A549 (cell line): ENCODE results near the gene CYB5D1. TPM values are rescaled to one million over a fixed set of nuclear protein-coding genes. Genes with fewer than 3 reads are reported as not detected.

Experiments used
- ATAC-seq, 2 experiments: fragments of 200-7000 bp in 1 of 2; fragments of >200 bp in 1 of 2; cut with Nextera tagmentation in 1 of 2; cut with Tn5 transposase in 1 of 2; 3 replicates each; pipeline versions ENCODE4 v1.8.0 to v1.9.1; 2018 to 2020; ENCODE audit warnings: mild to moderate bottlenecking in 1 of 2, moderate library complexity in 1 of 2
- CTCF ChIA-PET: fragments of 300-600 bp; sonication (Branson Sonifier 250); formaldehyde crosslinking; extraction: SDS; loops from one replicate; lab custom pipeline; 2021; ENCODE audit warnings: antibody characterized with exemption, inconsistent platforms; lab: Yijun Ruan, JAX
- POLR2A ChIA-PET: fragments of 350-600 bp; formaldehyde crosslinking; extraction: SDS; loops from one replicate; lab custom pipeline; 2021; ENCODE audit warnings: antibody characterized with exemption, inconsistent platforms; lab: Yijun Ruan, JAX
- DNase-seq, 2 experiments: peaks; one replicate each; pipeline versions ENCODE4 v3.0.0 to v3.0.0-alpha.2; 2011 to 2016; ENCODE audit warnings: low read depth in 1 of 2, low spot score in 1 of 2
- FAIRE-seq: peaks from 2 replicates; lab custom pipeline; 2011; peaks lifted over from hg19 to GRCh38; lab: Jason Lieb, UNC
- H3K27ac ChIP-seq, 2 experiments: fragments of >200 bp; sonication (Bioruptor Twin); formaldehyde crosslinking; 3 replicates each; pipeline ENCODE4 v1.5.1; 2016 to 2017
- H3K4me1 ChIP-seq: fragments of >200 bp; sonication (Bioruptor Twin); formaldehyde crosslinking; 3 replicates; pipeline ENCODE4 v1.6.1; 2016
- H3K4me2 ChIP-seq: fragments of >200 bp; sonication (Bioruptor Twin); formaldehyde crosslinking; 3 replicates; pipeline ENCODE4 v1.6.1; 2016
- H3K4me3 ChIP-seq: fragments of >200 bp; sonication (Bioruptor Twin); formaldehyde crosslinking; 3 replicates; pipeline ENCODE4 v1.5.1; 2016
- H3K9me3 ChIP-seq: fragments of >200 bp; sonication (Bioruptor Twin); formaldehyde crosslinking; 3 replicates; pipeline ENCODE4 v1.6.1; 2016
- CHD2 ChIP-seq: fragments of 150-350 bp; IDR thresholded peaks from 2 replicates; pipeline ENCODE4 v1.6.1; 2014; ENCODE audit warnings: low read length; ENCODE audit not compliant: partially characterized antibody
- EHMT2 ChIP-seq: fragments of 200-600 bp; sonication (generic); IDR thresholded peaks from 2 replicates; pipeline ENCODE4 v1.6.1; 2016; ENCODE audit warnings: antibody characterized with exemption, low read depth, mild to moderate bottlenecking, moderate library complexity
- EP300 ChIP-seq, 2 experiments: fragments of >200 bp; sonication (Bioruptor Twin); formaldehyde crosslinking; IDR thresholded peaks; 2 replicates in 1 of 2; 3 replicates in 1 of 2; pipeline ENCODE4 v1.6.1; 2016 to 2017
- ESRRA ChIP-seq: fragments of 150-350 bp; IDR thresholded peaks from 2 replicates; pipeline ENCODE4 v1.6.1; 2014; ENCODE audit warnings: mild to moderate bottlenecking, low read length, borderline replicate concordance
- HDAC2 ChIP-seq: fragments of 200-600 bp; sonication (generic); IDR thresholded peaks from 2 replicates; pipeline ENCODE4 v1.6.1; 2016
- HOXA7 ChIP-seq: fragments of 250-450 bp; sonication (Bioruptor Pico); IDR thresholded peaks from 2 replicates; pipeline ENCODE4 v1.5.0; 2020; ENCODE audit warnings: mild to moderate bottlenecking, moderate library complexity
- HOXB13 ChIP-seq: fragments of 250-450 bp; sonication (Bioruptor Pico); IDR thresholded peaks from 2 replicates; pipeline ENCODE4 v1.5.0; 2020; ENCODE audit warnings: low read depth, mild to moderate bottlenecking, moderate library complexity
- JUN ChIP-seq, 2 experiments: fragments of >200 bp; sonication (Bioruptor Twin); formaldehyde crosslinking; IDR thresholded peaks; 2 replicates in 1 of 2; 3 replicates in 1 of 2; pipeline ENCODE4 v1.6.1; 2016 to 2017
- MYC ChIP-seq: IDR thresholded peaks from 2 replicates; pipeline ENCODE4 v1.6.1; 2012; ENCODE audit warnings: mild to moderate bottlenecking, inconsistent platforms, low read length, improper control_type of control experiment, borderline replicate concordance
- NFE2L2 ChIP-seq: fragments of 150-350 bp; conservative IDR thresholded peaks from 2 replicates; pipeline ENCODE4 v1.6.1; 2014; ENCODE audit warnings: low read length
- NPAS2 ChIP-seq: fragments of 250-450 bp; sonication (Bioruptor Pico); IDR thresholded peaks from 2 replicates; pipeline ENCODE4 v1.8.0; 2022; ENCODE audit warnings: mild to moderate bottlenecking, moderate library complexity, borderline replicate concordance
- NR3C1 ChIP-seq: fragments of >200 bp; sonication (Bioruptor Twin); formaldehyde crosslinking; IDR thresholded peaks from 3 replicates; pipeline ENCODE4 v1.6.1; 2017
- POLR2AphosphoS2 ChIP-seq: conservative IDR thresholded peaks from 2 replicates; pipeline ENCODE4 v1.6.1; 2012; ENCODE audit warnings: low read length, improper control_type of control experiment, inconsistent platforms
- RAD21 ChIP-seq, 2 experiments: fragments of >200 bp in 1 of 2; sonication (Bioruptor Twin) in 1 of 2; formaldehyde crosslinking in 1 of 2; IDR thresholded peaks in 1 of 2; conservative IDR thresholded peaks in 1 of 2; 2 replicates in 1 of 2; 3 replicates in 1 of 2; pipeline ENCODE4 v1.6.1; 2012 to 2018; ENCODE audit warnings: inconsistent platforms in 1 of 2
- WGBS: methylation state at CpG from one replicate; pipeline ENCODE4 v1.1.6; 2017; ENCODE audit errors: missing lambda C conversion rate; 5-methylcytosine and 5-hydroxymethylcytosine counted together
- polyA plus RNA-seq, 4 experiments: library from polyadenylated mRNA; depleted of rRNA in 3 of 4; stranded (reverse); fragments of >200 nt; fragmentation: RNase III in 1 of 4; extraction: RNeasy Plus Mini Kit Qiagen cat#74134 plus additional on column Dnase treatment in 1 of 4; gene quantifications; 2 replicates in 3 of 4; 3 replicates in 1 of 4; pipeline ENCODE4 v1.2.3, GENCODE V29; 2011 to 2017
- TF ChIP-seq, protein P1 (sequence below): fragments of 200-600 bp; sonication (generic); IDR thresholded peaks from 2 replicates; pipeline ENCODE4 v1.6.1; 2016; ENCODE audit warnings: antibody characterized with exemption, mild to moderate bottlenecking, moderate library complexity
- TF ChIP-seq, protein P2 (sequence below): fragments of 450-650 bp; IDR thresholded peaks from 2 replicates; pipeline ENCODE4 v1.6.1; 2014; ENCODE audit warnings: antibody characterized with exemption
- TF ChIP-seq, protein P3 (sequence below): IDR thresholded peaks from 2 replicates; pipeline ENCODE4 v1.6.1; 2012
- TF ChIP-seq, protein P4 (sequence below): fragments of 150-350 bp; IDR thresholded peaks from 2 replicates; pipeline ENCODE4 v1.6.1; 2014; ENCODE audit warnings: low read depth, mild to moderate bottlenecking, low read length
- TF ChIP-seq, protein P5 (sequence below): fragments of 250-450 bp; sonication (Bioruptor Pico); IDR thresholded peaks from 2 replicates; pipeline ENCODE4 v1.5.0; 2020; ENCODE audit warnings: low read depth, mild to moderate bottlenecking, moderate library complexity
- TF ChIP-seq, protein P6 (sequence below): fragments of >200 bp; sonication (Bioruptor Twin); formaldehyde crosslinking; IDR thresholded peaks from 3 replicates; pipeline ENCODE4 v1.5.1; 2016

CYB5D1 gene
- polyA plus RNA-seq, 2 of the 4 experiments (the other 2 are of a cell fraction), result 20.4 to 28.2 TPM

DNA sequence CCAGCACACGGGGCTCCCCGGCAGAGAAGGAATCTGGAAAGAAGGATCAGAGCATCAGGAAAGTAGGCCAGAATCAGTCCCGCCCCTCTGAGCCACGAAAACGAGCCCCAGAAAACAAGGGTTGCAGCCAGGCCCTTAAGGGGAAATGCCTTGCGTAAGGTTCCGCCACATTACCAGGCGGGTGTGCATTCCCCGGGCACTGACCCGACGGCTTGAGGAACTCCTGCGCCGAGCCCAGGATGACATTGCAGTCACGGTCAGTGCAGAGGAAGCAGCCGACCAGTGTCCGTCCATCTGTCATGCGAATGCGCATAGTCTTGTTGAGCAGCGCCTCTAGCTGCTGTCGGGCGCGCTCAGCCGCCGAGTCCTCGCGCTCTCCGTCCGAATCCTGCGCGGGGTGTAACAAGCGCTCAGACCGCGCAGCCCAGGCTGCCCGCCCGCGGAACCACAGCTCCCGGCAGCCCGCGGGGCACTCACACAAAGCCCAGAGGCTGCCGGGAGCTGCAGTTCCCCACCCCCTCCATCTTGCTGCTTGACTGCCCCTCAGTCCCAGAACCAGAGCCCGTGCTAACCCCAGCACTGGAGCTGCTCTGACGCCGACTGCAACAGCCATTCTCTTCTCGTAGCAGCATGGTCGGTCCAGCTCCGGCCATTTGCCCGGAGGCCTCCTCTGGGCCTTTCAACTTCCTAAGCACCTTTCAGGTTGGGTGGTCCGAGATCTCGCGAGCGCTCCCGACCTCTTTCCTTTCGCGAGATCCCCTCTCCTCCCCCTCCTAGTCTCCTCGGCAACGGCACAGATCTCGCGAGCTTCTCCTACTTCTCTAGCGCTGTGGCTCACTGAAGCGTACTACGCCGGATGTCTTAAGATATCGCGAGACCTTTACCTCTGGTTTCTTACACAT is 741 bp upstream of the CYB5D1 start, which contains the start of gene NAA38 (continued):
- peak; percentile 99 for TF ChIP-seq CHD2
- peak; percentile 75; the same call in 1 of the 2 replicates for TF ChIP-seq HOXA7 (CRISPR knock-in tag)
- TF ChIP-seq JUN (IDR thresholded peaks at IDR 0.05), result peak in 1 of 2 experiments; percentile 56; a peak in 3 of 5 replicates
- 0 out of 2 replicates have a peak, but pooled peaks have one; percentile 34 for TF ChIP-seq NFE2L2
- TF ChIP-seq ESRRA, result no peak
- no peak for TF ChIP-seq NR3C1
- 0 out of 2 replicates have a peak, but pooled peaks have one; percentile 34 for TF ChIP-seq HDAC2
- TF ChIP-seq MYC, result peak; percentile 71; the same call in 1 of the 2 replicates
- TF ChIP-seq, protein P1, sequence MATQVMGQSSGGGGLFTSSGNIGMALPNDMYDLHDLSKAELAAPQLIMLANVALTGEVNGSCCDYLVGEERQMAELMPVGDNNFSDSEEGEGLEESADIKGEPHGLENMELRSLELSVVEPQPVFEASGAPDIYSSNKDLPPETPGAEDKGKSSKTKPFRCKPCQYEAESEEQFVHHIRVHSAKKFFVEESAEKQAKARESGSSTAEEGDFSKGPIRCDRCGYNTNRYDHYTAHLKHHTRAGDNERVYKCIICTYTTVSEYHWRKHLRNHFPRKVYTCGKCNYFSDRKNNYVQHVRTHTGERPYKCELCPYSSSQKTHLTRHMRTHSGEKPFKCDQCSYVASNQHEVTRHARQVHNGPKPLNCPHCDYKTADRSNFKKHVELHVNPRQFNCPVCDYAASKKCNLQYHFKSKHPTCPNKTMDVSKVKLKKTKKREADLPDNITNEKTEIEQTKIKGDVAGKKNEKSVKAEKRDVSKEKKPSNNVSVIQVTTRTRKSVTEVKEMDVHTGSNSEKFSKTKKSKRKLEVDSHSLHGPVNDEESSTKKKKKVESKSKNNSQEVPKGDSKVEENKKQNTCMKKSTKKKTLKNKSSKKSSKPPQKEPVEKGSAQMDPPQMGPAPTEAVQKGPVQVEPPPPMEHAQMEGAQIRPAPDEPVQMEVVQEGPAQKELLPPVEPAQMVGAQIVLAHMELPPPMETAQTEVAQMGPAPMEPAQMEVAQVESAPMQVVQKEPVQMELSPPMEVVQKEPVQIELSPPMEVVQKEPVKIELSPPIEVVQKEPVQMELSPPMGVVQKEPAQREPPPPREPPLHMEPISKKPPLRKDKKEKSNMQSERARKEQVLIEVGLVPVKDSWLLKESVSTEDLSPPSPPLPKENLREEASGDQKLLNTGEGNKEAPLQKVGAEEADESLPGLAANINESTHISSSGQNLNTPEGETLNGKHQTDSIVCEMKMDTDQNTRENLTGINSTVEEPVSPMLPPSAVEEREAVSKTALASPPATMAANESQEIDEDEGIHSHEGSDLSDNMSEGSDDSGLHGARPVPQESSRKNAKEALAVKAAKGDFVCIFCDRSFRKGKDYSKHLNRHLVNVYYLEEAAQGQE, result peak; percentile 99
- no peak for TF ChIP-seq NPAS2 (CRISPR knock-in tag)
- TF ChIP-seq, protein P2, sequence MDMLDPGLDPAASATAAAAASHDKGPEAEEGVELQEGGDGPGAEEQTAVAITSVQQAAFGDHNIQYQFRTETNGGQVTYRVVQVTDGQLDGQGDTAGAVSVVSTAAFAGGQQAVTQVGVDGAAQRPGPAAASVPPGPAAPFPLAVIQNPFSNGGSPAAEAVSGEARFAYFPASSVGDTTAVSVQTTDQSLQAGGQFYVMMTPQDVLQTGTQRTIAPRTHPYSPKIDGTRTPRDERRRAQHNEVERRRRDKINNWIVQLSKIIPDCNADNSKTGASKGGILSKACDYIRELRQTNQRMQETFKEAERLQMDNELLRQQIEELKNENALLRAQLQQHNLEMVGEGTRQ, result no peak; the same call in 1 of the 2 replicates
- peak; percentile 32 to 56; a peak in 3 of 5 replicates for TF ChIP-seq RAD21 (conservative IDR thresholded peaks at IDR 0.05 in 1 of 2, IDR thresholded peaks at IDR 0.05 in 1 of 2)
- TF ChIP-seq, protein P3, sequence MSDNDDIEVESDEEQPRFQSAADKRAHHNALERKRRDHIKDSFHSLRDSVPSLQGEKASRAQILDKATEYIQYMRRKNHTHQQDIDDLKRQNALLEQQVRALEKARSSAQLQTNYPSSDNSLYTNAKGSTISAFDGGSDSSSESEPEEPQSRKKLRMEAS, result peak; percentile 84
- no peak for TF ChIP-seq EP300 (IDR thresholded peaks at IDR 0.05)
- TF ChIP-seq HOXB13 (CRISPR knock-in tag), result no peak
- TF ChIP-seq EHMT2, result no peak

DNA sequence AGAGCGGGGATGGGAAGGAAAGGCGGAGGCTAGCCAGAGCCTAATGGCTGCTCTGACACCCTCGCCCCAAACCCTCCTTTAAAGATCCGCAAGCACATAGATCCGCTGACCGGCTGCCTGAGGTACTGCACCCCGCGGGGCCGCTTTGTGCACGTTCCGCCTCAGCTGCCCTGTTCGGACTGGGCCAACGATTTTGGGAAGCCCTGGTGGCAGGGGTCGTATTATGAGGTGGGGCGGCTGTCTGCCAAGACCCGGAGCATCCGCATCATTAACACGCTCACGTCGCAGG is 663 bp downstream of the CYB5D1 start:
- 22% methylated on average over 18 of the region's 20 CpGs for WGBS
- ChIA-PET POLR2A (no interaction called here), CTCF (interaction anchor here (1.0 to 14.5 kb wide), 11 partner anchors 15 to 201 kb away, joined by 3 to 339 read pairs (median 108); partner anchors contain the start of genes ALOX15B and KDM6B)
- Histone ChIP-seq H3K27ac (peak overlapping the region; percentile 91 to 98), H3K9me3 (no peaks in the 10 kb centered on the region), H3K4me2 (peak overlapping the region; percentile 81), H3K4me1 (peaks cover 24% of the 10 kb centered on the region), H3K4me3 (peak overlapping the region; percentile 69)
- TF ChIP-seq, protein P4, sequence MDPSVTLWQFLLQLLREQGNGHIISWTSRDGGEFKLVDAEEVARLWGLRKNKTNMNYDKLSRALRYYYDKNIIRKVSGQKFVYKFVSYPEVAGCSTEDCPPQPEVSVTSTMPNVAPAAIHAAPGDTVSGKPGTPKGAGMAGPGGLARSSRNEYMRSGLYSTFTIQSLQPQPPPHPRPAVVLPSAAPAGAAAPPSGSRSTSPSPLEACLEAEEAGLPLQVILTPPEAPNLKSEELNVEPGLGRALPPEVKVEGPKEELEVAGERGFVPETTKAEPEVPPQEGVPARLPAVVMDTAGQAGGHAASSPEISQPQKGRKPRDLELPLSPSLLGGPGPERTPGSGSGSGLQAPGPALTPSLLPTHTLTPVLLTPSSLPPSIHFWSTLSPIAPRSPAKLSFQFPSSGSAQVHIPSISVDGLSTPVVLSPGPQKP, result no peak
- TF ChIP-seq RAD21 (conservative IDR thresholded peaks at IDR 0.05 in 1 of 2, IDR thresholded peaks at IDR 0.05 in 1 of 2), result peak in 1 of 2 experiments; percentile 29; a peak in 3 of 5 replicates
- TF ChIP-seq, protein P5, sequence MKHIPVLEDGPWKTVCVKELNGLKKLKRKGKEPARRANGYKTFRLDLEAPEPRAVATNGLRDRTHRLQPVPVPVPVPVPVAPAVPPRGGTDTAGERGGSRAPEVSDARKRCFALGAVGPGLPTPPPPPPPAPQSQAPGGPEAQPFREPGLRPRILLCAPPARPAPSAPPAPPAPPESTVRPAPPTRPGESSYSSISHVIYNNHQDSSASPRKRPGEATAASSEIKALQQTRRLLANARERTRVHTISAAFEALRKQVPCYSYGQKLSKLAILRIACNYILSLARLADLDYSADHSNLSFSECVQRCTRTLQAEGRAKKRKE (CRISPR knock-in tag), result no peak
- TF ChIP-seq POLR2AphosphoS2, result no peak
- TF ChIP-seq, protein P6, sequence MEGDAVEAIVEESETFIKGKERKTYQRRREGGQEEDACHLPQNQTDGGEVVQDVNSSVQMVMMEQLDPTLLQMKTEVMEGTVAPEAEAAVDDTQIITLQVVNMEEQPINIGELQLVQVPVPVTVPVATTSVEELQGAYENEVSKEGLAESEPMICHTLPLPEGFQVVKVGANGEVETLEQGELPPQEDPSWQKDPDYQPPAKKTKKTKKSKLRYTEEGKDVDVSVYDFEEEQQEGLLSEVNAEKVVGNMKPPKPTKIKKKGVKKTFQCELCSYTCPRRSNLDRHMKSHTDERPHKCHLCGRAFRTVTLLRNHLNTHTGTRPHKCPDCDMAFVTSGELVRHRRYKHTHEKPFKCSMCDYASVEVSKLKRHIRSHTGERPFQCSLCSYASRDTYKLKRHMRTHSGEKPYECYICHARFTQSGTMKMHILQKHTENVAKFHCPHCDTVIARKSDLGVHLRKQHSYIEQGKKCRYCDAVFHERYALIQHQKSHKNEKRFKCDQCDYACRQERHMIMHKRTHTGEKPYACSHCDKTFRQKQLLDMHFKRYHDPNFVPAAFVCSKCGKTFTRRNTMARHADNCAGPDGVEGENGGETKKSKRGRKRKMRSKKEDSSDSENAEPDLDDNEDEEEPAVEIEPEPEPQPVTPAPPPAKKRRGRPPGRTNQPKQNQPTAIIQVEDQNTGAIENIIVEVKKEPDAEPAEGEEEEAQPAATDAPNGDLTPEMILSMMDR, result 0 out of 3 replicates have a peak, but pooled peaks have one; percentile 13
- ATAC-seq (peak; percentile 39 to 55; a peak in 5 of 6 replicates), FAIRE-seq (no peak), DNase-seq (peak; percentile 69)
